Stimulated activated CD4-positive, alpha-beta T cell treated with anti-CD3 and anti-CD28 coated beads, Interleukin-4, amount 100 ng/mL, for 24 hours (primary cell): Measurements from ENCODE around the gene PRMT9.

ENCODE experiments used
- DNase-seq: peaks from one replicate; pipeline ENCODE4 v3.0.0-alpha.2; 2020

The PRMT9 gene

DNA sequence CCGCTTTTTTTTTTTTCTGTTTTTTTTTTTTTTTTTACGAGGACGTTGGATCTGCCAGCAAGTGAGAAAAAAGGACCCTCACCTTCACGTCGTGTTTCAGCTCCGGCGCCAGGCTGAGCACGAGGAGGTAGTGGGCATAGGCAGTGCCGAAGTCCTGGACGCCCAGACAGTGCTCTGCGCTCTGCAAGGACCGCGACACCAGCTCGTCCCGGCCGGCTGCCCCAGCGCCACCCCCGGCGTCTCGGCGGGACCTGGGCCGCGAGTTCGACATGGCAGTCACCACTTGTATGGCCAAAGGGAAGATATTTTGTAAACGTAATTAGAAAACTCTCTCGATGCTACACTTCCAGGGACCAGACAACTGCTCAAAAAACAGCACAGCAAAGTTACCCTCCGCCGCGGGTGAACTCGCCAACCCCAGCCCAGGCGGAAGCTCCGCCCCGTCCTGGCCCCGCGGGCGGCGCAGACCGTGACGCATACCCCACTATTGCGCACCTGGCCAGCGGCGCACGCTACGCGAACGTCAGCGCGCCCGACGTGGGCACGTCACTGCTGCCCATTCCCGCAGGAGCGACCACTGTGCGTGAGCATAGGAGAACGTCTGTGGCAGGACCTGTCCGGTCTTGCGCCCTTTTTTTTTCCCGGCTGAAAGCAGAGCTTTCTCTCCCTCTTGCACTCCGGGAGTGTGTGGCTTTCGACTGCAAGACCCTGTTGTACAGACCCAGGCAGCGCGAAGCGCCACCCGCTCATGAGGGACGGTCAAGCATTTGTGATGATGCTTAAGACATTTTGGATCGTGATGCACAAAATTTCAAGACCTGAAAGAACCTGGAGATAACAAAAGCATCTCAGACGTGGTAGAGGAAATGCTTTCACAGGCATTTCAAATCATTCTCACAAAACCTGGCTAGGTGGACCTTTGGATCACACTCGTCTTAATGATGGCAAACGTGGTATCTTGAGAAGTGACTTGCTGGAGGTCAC, at the start of gene PRMT9:
Gene PRMT9, minus strand, starts transcription at position 447 of the 984 bp plus-strand sequence. Its CDS starts 176 bp downstream, at position 271.
- DNase-seq = peak; percentile 87

DNA sequence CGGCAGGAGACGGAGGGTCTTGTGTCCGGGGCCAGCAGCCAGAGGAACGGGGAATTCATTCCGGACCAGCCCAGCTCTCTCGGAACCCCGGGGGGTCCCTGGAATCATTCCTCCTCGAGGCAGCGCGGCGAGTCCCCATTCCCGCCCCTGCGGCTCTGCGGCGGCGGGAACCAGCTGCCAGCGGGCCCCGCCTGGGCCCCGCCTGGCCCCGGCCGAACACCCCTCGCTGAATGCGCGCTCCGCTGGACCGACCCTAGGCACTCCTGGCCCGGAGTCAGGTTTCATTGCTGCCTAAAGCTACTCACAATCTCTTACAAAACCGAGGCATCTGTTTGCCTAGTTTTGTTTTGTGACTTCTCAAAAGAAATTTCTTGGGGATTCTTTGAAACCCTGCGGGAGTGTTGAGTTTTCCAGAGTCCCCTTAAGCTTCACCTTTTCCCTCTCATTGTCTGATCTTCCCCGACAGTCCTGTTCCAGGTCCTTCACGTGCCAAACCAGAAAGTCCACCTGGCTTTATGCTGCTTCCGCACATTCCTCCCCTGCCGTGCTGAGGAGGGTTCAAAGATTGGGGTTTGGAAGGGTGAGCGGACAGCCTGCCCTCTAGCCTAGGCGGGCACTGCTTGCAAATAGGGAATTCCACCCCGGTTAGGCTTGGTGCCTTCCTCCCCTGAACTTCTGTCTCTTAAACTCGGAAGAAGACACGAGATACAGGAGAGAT, 48.7 kb upstream of the PRMT9 start:
- DNase-seq = no peak

DNA sequence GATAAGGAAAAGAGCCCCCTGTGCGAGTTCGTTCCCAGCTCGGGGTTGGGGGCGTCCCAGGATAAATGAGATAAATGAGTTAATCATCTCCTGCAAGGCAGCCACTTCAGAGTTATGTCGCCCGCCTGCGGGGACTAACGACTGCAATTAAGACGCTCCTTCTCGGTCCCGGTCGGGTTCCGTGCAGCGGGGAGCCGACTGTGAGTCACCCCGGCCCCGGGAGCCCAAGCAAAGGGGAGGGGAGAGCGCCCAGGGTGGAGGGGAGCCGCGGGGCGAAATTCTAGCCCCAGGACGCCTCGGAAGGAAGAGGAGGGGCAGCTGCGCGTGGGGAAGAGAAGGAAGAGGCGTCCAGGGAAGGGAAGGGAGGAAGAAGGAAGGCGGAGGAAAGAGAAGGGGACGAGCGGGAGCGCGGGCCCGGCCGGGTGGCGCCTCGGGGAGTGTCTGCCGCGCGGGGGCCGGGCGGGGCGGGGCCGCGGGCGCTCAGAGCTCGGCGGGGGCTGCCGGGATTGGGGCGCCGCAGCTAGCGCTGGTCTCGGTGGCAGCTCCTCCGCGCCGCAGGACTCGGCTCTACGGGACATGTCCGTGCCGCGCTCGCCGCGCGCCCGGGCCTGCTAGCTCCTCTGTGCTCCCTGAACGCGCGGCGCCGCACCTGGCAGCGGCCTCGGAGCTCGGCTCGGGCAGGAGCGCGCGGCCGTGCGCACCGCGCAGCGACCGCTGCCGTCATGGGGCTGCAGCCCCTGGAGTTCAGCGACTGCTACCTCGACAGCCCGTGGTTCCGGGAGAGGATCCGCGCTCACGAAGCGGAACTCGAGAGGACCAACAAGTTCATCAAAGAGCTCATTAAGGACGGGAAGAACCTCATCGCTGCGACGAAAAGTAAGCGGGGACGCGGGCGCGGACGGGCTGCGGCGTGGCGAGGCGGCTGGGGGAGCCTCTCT, 47.9 kb upstream of the PRMT9 start, which contains the start of gene ARHGAP10:
Gene ARHGAP10, plus strand, starts transcription at position 509 of the 938 bp plus-strand sequence. Its CDS starts 214 bp downstream, at position 723.
- DNase-seq = peak; percentile 72

DNA sequence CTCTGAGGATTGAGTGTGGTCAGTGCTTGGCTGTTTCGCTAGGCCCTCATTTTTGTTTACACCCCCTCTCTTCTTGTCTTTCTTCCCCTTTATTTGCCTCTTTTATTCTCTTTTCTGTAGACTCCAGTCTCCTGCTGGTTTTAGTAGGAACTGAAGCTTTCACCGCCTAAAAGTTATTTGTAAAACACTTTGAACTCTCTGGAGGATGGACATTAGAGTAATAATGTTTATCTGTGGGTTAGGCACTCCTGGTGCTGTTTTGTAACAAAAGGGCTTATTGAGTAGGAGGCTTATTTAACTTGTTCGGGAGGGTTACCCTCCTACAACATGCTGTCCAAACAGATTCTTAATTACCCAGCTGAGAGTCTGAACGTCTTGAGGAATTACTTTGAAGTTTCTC, 46.4 kb upstream of the PRMT9 start:
- no peak for DNase-seq

DNA sequence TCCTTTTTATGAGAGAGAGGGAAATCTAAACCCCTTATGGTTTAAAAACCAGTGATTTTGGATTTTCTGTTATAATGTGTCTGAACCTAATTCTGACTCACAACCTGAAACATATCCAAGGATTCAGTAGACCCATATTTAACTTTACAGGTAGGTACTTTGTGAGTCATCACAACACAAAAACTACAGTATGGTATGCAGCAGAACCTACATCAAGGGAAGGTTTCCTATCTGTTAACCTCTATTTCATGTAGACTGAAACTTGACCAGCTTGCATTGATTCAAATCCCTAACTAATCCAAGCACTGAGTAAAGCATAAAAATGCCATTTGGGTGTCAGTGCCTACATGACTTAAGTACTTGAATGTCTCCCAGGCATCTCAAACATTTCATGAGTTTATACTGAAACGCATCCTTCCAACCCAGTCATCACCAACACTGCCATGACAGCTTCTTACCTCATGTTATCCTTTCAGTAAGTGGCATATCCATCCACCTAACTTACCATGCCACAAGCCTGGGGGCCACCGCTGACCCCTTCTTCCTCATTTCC, 43.6 kb upstream of the PRMT9 start:
- DNase-seq = no peak

DNA sequence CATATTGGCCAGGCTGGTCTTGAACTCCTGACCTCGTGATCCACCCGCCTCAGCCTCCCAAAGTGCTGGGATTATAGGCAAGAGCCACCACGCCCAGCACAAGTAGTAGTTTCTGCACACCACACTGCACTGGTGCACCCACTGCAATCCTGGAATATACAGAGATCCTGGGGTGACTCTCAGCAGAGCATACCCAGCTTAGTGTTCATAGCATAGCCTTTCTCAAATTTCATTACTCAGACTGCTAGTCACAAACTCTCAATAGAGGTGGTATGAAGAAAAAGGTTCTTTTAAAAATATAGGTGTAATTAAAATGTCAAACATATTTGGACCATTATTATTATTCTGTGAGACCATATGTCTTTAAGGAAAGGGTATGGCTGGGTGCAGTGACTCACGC, 41.7 kb upstream of the PRMT9 start:
- no peak for DNase-seq

DNA sequence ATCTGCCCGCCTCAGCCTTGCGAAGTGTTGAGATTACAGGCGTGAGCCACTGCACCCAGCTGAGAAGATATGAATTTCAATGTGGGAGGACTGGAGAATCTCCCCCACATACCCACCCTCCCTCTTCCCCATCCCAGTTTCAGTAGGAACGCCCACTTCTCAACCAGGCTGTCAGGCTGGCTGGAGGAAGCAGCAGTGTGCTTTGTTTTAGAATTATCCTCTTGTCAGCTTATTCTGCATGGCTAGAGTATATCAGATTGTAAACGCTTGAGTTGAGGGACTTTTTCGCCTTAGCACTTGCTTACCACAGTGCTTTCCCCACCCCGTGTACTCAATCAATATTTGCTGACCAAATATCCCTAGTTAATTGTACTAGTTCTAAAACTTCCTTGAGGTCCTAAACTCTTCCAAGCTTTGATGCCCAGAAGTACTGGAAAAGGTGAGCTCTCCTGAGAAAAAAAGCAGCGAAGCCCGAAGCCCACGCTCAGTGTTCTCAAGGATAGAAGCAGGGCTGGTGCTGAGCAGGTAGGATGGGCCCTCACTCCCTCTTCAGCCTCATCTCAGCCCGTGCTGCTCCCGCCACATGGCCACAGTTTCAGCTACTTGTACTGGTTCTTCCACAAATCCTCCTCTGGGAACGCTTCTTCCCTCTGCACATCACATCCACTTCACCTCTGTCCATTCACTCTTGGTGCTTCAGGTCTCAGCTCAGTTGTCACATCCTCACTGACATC, 40.7 kb upstream of the PRMT9 start:
- no peak for DNase-seq

DNA sequence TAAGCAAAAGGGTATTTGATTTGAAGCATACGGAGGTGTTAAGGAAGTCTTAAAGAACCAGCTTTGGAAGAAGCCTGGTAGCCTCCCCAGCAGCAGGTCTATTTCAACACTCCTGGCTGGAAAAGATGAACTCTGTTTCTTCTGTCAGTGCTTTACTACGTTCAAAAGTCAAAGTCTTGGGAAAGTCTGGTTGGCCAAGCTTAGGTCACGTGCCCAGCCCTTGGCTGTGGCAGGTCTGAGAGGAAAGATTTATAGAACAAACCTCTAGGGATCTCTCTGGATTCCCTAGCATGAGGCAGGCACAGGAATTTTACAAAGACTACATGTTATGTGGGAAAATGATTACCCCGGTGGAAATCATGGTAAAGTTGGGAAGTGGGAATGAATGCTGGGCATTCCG, 39.4 kb upstream of the PRMT9 start:
- no peak for DNase-seq

DNA sequence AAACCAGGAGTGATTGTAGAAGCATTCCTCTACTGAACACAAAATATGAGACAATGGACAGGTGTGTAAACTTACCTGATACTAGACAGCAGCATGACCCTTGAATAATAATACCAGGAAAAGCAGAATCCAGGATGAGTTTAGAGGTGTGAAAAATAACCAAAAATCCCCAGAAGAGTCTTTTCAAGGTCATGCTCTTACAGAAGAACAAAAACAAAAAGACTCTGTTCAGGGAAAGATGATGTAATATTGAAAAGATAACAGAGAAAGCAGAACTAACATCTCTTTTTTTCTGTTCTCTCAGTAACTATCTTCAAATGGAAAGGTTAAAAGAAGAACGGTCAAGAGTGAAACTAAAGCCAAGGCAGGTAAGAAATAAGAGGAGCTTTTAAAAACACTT, 33.9 kb upstream of the PRMT9 start:
- DNase-seq = no peak

DNA sequence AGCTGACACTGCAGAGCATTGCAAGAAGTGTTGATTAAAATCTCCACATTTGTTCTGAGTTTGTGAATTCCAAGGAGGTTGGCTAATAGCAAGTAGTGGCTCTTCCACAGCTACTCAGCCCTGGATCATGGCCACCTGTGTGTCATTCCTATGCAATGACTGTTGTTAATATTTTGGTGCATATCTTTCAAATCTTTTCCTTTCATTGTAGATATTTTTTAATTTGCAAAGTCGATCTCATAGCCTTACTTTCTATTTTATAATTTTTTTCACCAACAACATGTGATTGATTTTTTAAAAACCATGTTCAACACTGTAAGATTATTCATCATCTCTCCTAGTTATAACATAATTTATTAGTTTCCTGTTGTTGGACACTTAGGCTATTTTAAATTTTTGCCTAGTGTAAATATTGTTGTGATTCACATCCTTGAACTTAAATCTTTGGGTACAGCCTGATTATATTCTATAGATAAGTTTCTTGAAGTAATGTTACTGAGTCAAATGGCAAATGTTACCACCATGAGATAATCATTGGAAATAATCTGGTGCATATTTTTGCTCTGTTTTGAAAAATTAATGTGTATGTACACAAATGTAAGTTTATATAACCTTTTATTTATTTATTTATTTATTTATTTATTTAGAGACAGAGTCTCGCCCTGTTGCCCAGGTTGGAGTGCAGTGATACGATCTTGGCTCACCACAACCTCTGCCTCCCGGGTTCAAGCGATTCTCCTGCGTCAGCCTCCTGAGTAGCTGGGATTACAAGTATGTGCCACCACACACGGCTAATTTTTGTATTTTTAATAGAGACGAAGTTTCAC, 30.8 kb upstream of the PRMT9 start:
- no peak for DNase-seq

DNA sequence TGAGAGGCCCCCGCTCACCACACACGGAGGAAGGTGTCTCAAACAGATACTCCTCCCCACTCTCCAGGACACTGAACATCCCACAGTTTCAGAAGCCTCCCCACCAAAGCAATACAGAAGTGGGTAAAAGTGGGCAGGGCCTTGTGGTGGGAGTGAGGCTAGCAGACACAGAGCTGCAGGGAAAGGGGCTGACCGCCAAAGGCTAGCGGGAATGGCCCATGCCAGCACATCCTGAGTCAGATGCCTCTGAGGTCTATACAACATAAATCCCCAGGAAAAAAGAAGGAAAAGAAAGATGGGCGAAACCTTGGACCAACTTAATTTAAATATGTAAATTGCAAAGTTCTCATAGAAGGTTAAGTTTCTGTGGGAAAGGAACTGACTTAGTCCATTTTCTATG, 26.0 kb upstream of the PRMT9 start:
- no peak for DNase-seq

DNA sequence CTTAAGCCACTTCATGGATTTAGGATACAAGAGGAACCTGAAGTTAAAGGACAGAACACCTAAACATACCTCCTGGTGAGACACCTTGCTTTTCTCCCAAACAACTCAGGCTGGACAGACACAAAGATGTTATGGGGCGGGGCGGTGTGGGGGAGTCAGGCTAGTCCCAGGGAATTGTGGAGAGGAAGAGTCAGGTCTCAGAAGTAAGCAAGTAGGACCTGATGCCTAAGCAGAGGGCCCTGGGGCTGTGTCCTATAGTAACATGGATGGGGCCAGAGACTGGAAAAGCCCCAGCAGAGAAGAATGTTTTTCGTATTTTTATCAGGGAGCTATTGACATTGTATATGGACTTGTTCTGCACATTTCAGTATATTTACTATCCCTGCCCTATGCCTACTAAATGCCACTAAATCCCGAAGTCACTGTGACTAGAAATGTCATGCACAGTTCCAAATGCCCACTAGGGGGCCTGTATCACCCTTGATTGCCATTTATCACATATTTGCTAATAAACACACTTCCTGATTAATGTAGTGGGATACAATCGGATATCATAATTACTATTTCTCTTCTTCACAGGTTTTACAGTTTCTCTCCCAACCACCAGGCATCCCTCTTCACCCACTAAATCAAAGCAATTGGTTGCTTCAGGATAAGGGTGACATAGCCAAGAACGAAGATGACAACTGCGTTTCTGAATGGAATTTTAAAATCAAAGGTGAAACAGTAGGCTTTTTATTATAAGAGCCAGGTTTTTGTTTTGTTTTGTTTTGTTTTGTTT, 24.1 kb upstream of the PRMT9 start:
- DNase-seq = peak; percentile 56

DNA sequence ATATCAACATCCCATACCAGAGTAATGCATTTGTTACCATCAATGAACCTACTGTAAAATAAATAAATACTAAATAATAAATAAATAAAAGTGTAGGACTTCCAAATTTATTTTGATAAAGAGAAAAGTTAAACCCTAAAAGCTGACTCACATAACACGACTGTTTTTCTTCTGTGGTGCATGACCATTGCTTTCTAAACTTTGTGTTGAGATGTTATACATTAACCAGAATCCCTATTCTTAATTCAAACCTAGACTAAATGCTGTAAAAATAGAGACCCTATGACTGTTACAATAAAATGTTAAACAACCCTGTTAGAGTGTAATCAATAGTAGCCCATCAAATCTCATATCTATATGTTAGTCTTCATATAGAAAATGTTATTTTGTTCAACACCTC, 20.9 kb upstream of the PRMT9 start:
- no peak for DNase-seq

DNA sequence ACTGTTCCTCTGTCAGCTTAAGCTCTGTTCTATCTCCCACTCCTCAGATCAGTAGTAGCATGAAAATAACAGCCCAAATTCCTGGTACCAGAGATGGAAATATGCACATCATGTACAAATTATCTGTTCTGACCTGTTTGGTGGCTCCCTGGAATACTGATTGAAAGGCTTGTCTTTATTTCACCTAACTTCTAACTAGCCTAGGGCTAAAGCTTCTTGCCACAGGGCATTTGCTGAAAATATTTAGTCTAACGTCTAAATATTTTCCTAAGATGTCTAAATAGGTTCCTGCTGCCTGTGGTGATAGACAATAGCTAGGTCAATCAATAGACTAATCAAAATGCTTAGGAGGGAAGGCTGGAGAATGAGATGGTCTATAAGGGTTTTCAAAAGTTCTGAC, 12.9 kb upstream of the PRMT9 start:
- no peak for DNase-seq

DNA sequence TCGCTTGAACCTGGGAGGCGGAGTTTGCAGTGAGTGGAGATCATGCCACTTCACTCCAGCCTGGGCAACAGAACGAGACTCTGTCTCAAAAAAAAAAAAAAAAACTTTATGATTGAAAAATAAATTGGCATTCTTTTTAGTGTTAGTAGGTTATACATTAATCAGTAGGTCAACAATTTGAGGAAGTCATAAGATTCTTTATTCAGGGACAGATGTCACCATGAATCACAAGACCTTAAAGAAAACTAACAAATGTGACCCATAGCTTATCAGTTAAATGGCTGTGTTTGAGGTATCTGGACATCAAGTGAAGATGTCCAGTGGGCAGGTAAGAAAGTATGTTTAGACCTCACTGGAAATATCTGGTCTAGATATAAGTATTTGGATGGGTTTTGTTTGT, 9.3 kb upstream of the PRMT9 start:
- no peak for DNase-seq

DNA sequence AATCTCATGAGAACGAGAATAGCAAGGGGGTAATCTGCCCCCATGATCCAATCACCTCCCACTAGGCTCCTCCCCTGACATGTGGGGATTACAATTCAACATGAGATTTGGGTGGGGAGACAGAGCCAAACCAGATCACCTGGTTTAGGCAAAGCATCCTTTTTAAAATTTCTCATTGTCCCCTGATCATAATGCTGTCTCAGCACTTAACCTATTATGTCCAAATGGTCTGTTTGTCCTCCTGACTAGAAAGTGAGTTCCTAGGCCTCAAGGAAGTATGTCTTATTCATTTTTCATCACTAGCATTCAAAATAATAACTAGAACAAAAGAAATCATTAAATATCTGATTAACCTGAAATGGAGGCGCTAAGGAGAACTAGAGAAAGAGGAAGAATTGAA, 7.9 kb upstream of the PRMT9 start:
- no peak for DNase-seq

DNA sequence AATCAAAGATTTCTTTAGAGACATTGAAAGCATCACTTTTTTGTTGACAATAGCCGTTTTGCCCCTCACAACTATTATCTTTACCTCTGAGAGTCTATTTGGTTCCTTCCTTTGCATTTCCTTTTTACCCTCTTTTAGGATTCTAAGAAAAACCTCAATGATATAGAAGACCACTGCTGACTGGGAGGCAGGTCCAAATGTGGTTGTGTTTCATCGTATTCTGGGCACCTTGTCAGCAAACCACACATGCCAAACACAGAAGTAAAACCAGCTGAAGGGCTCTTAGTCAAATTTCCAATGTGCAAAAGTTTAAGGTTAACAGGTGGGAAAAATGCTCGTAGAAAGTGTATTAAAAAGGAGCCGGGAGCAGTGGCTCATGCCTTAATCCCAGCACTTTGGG, 5.1 kb upstream of the PRMT9 start:
- DNase-seq = no peak

DNA sequence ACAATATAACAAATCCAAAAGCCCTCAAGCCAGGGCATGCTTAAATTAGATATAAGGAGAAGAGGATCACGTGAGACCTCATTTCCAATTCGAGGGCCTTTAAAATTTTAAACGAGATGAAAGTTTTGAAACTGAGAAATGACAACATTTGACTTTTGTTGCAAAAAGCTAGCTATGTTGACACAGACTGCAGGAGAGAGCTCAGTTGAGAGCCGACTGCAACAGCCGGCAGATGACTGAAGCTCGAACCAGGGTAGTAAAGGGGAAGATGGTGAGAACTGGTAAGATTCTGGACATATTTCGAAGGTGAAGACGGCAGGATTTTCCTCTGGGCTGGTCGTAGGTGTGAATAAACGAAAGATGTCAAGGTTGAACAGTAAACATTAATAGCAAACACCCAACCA, 773 bp downstream of the PRMT9 start:
- no peak for DNase-seq

DNA sequence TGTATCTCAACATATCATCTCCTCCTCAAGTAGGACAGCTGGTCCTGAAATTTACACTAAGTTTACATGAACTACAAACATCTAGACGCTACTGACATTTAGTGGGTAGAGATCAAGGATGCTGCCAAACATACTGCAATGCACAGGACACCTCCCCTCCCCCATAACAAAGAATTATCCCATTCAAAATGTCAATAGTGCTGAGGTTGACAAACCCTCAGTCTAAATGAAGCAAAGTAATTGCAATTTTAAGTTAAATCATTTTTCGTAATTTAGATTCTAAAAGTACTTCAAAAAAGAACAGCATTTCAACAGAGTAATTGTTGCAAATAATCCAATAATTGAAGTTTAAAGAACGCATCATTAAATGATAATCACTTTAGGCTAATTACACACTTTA, 1.2 kb downstream of the PRMT9 start:
- DNase-seq = no peak
